ENCODE measurements around the gene IL17RE. TPM values are rescaled to one million over a fixed set of nuclear protein-coding genes. Genes with fewer than 3 reads are reported as not detected.

IL17RE gene
- total and polyA plus RNA-seq, 2 of the 13 experiments (the other 11 are each of a cell fraction or from before 2014, with no cell fraction given), result 14.5 to 24.1 TPM

GRCh38 chr3:9932843-9933560 lies 30.4 kb downstream of the IL17RE start (continued):
- TF ChIP-seq JUNB (CRISPR knock-in tag; IDR thresholded peaks at IDR 0.05; ENCODE audit: borderline replicate concordance), result no peak; the same call in 1 of the 2 replicates
- peak; percentile 45; the same call in 1 of the 2 replicates for TF ChIP-seq KDM3A (CRISPR knock-in tag; IDR thresholded peaks at IDR 0.05; ENCODE audit: low read depth)
- TF ChIP-seq, protein P1, sequence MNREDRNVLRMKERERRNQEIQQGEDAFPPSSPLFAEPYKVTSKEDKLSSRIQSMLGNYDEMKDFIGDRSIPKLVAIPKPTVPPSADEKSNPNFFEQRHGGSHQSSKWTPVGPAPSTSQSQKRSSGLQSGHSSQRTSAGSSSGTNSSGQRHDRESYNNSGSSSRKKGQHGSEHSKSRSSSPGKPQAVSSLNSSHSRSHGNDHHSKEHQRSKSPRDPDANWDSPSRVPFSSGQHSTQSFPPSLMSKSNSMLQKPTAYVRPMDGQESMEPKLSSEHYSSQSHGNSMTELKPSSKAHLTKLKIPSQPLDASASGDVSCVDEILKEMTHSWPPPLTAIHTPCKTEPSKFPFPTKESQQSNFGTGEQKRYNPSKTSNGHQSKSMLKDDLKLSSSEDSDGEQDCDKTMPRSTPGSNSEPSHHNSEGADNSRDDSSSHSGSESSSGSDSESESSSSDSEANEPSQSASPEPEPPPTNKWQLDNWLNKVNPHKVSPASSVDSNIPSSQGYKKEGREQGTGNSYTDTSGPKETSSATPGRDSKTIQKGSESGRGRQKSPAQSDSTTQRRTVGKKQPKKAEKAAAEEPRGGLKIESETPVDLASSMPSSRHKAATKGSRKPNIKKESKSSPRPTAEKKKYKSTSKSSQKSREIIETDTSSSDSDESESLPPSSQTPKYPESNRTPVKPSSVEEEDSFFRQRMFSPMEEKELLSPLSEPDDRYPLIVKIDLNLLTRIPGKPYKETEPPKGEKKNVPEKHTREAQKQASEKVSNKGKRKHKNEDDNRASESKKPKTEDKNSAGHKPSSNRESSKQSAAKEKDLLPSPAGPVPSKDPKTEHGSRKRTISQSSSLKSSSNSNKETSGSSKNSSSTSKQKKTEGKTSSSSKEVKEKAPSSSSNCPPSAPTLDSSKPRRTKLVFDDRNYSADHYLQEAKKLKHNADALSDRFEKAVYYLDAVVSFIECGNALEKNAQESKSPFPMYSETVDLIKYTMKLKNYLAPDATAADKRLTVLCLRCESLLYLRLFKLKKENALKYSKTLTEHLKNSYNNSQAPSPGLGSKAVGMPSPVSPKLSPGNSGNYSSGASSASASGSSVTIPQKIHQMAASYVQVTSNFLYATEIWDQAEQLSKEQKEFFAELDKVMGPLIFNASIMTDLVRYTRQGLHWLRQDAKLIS (CRISPR knock-in tag; IDR thresholded peaks at IDR 0.05), result 0 out of 2 replicates have a peak, but pooled peaks have one; percentile 17
- peak; percentile 53 for TF ChIP-seq ZNF768 (CRISPR knock-in tag; IDR thresholded peaks at IDR 0.05)
- peak; percentile 80 for TF ChIP-seq ZFY (CRISPR knock-in tag; IDR thresholded peaks at IDR 0.05)
- TF ChIP-seq ZNF713 (CRISPR knock-in tag; IDR thresholded peaks at IDR 0.05), result no peak
- TF ChIP-seq YEATS2 (CRISPR knock-in tag; IDR thresholded peaks at IDR 0.05; ENCODE audit: borderline replicate concordance), result 0 out of 2 replicates have a peak, but pooled peaks have one; percentile 13
- no peak for TF ChIP-seq NFYC (CRISPR knock-in tag; IDR thresholded peaks at IDR 0.05)
- no peak for TF ChIP-seq GATAD1 (CRISPR knock-in tag; IDR thresholded peaks at IDR 0.05)
- TF ChIP-seq ZNF3 (CRISPR knock-in tag; IDR thresholded peaks at IDR 0.05), result no peak
- TF ChIP-seq TP53 (CRISPR knock-in tag; conservative IDR thresholded peaks at IDR 0.05), result no peak
- peak; percentile 81 for TF ChIP-seq ARNT2 (CRISPR knock-in tag; IDR thresholded peaks at IDR 0.05; ENCODE audit: low read depth)
- TF ChIP-seq ZNF253 (CRISPR knock-in tag; IDR thresholded peaks at IDR 0.05; ENCODE audit: borderline replicate concordance), result no peak
- TF ChIP-seq ZNF572 (CRISPR knock-in tag; IDR thresholded peaks at IDR 0.05), result peak; percentile 88
- no peak for TF ChIP-seq DBP (CRISPR knock-in tag; IDR thresholded peaks at IDR 0.05; ENCODE audit: not compliant biosample characterization)
- TF ChIP-seq ZNF121 (CRISPR knock-in tag; IDR thresholded peaks at IDR 0.05), result no peak
- TF ChIP-seq, protein P2, sequence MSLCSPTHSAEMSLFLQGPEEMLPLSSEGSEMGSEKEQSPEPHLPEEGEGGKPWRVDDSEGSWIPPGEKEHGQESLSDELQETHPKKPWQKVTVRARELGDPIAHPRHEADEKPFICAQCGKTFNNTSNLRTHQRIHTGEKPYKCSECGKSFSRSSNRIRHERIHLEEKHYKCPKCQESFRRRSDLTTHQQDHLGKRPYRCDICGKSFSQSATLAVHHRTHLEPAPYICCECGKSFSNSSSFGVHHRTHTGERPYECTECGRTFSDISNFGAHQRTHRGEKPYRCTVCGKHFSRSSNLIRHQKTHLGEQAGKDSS (CRISPR knock-in tag; IDR thresholded peaks at IDR 0.05; ENCODE audit: borderline replicate concordance, low read depth), result peak; percentile 81; the same call in 1 of the 2 replicates
- TF ChIP-seq NFKB2 (CRISPR knock-in tag; IDR thresholded peaks at IDR 0.05; ENCODE audit: borderline replicate concordance), result no peak
- TF ChIP-seq ZMAT3 (CRISPR knock-in tag; conservative IDR thresholded peaks at IDR 0.05), result 0 out of 2 replicates have a peak, but pooled peaks have one; percentile 4
- no peak for TF ChIP-seq ZUFSP (CRISPR knock-in tag; IDR thresholded peaks at IDR 0.05; ENCODE audit: borderline replicate concordance)
- peak; percentile 77; the same call in 1 of the 2 replicates for TF ChIP-seq HES4 (CRISPR knock-in tag; IDR thresholded peaks at IDR 0.05; ENCODE audit: borderline replicate concordance)
- 0 out of 2 replicates have a peak, but pooled peaks have one; percentile 25 for TF ChIP-seq PITX1 (CRISPR knock-in tag; IDR thresholded peaks at IDR 0.05)

Measured in HepG2 (cell line).